PFSK-1 (cell line): Measurements from ENCODE around the gene EIF5A.

Experiments
- POLR2AphosphoS5 ChIP-seq: IDR thresholded peaks from 2 replicates; pipeline ENCODE4 v1.6.1; 2012; ENCODE audit warnings: low read depth, mild to moderate bottlenecking, control low read depth, low read length, moderate library complexity
- REST ChIP-seq, 2 experiments: IDR thresholded peaks; 2 replicates each; pipeline versions ENCODE4 v1.6.1 to v1.8.0; 2011 to 2012; ENCODE audit warnings: low read depth in 2 of 2, low read length in 2 of 2, control low read depth in 1 of 2, inconsistent platforms in 1 of 2, mild to moderate bottlenecking in 1 of 2, moderate library complexity in 1 of 2; ENCODE audit not compliant: insufficient read depth in 1 of 2
- SIN3A ChIP-seq: IDR thresholded peaks from 2 replicates; pipeline ENCODE4 v1.6.1; 2012; ENCODE audit warnings: mild to moderate bottlenecking, low read length, moderate library complexity, borderline replicate concordance; ENCODE audit not compliant: insufficient read depth
- TAF1 ChIP-seq: IDR thresholded peaks from 2 replicates; pipeline ENCODE4 v1.6.1; 2012; ENCODE audit warnings: low read length, control low read depth, borderline replicate concordance; ENCODE audit not compliant: insufficient read depth

- no peak for TF ChIP-seq REST (IDR thresholded peaks at IDR 0.05; ENCODE audit: insufficient read depth in 1 of 2, low read depth in 2 of 2, low read length in 2 of 2)
- TF ChIP-seq POLR2AphosphoS5: no peak
- no peak for TF ChIP-seq TAF1
- TF ChIP-seq SIN3A: no peak
These were observed 21.7 kb upstream of the EIF5A start for GRCh38 chr17:7285679-7286078.
